Sciatic nerve (tissue), 2 donors: ENCODE measurements around the gene PCDHGB2. TPM values are rescaled to one million over a fixed set of nuclear protein-coding genes. Genes with fewer than 3 reads are reported as not detected.
"Not testable (repeated sequence)": the region's sequence is repeated elsewhere in the genome, so short reads cannot be mapped to it uniquely, and the experiment has no call there.

Experiments
- ATAC-seq: fragments of 200-7000 bp; cut with Tn5 transposase; one replicate; pipeline ENCODE4 v1.9.1; 2020; ENCODE audit warnings: mild to moderate bottlenecking, moderate library complexity
- DNase-seq: peaks from one replicate; pipeline ENCODE4 v3.0.0-alpha.2; 2020; ENCODE audit warnings: low spot score
- intact Hi-C: fragments of 100-400 bp; cut with DNase I; formaldehyde crosslinking; loops from one replicate; pipeline ENCODE4 v1.14.2; 2022
- total RNA-seq: library from RNA; stranded (reverse); fragmentation: NEBNext Ultra II Directional; extraction: Animal tissue kit (Norgen Biotek cat#: 25700); gene quantifications from one replicate; pipeline ENCODE4 v1.2.1, GENCODE V29; 2021
- donor health status: DM: no; HTN: no; CAD: no.
- donor health status: DM: no; HTN: no; CAD: no.

PCDHGB2 gene
- total RNA-seq, result 10.2 TPM

DNA sequence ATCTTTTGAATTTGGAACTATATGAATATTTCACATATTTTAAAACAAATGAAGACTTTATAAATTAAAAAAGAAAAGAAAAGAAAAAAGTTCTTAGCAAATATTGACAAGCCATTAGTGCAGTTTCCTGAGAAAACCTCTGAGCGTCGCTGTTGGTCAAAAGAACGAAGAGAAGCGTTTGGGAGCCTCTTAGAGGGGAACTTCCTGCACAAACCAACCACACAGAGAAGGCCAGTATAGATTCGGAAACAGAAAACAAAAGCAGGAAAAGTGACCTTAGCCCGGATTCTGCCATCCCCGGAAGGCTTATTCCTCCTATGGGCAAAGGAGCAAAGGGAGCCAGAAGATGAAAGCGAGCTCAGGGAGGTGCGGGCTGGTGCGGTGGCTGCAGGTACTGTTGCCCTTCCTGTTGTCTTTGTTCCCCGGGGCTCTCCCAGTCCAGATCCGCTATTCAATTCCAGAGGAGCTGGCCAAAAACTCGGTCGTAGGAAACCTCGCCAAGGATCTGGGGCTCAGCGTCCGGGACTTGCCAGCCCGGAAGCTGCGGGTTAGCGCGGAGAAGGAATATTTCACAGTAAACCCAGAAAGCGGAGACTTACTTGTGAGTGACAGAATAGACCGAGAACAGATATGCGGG is at the start of gene PCDHGB2:
Gene PCDHGB2, plus strand, starts transcription at position 205 of the 637 bp plus-strand sequence. Its CDS starts 142 bp downstream, at position 347.
- DNase-seq, result no peak
- no peak for ATAC-seq

DNA sequence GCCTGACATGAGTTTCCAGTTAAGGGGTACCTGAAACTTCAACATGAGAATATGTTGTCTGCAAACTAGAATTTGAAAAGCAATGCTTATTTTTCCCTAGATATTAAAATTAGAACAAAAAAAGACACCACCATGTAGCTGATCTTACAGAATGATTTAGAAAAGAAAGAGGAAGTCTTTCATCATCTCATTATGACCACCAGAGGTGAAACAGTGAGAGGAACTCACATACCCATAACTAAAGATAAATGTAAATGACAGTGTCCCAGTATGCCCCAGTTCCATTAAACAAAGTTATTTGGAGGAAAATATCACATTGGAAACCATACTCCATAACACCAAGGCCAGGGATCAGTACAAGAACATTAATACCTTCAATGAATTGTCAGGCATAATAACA is 46.1 kb upstream of the PCDHGB2 start:
- intact Hi-C loops, result no loop called here
- ATAC-seq, result no peak
- no peak for DNase-seq

More for the DNA sequence above, at the start of gene PCDHGB2:
- intact Hi-C loops, result no loop called here

- intact Hi-C loops, DNase-seq, ATAC-seq: not testable (repeated sequence)
Measured at GRCh38 chr5:141316963-141317362, 42.8 kb upstream of the PCDHGB2 start.

- intact Hi-C loops, result no loop called here
- DNase-seq (no peak), ATAC-seq (no peak)
Measured at GRCh38 chr5:141319202-141319601, 40.6 kb upstream of the PCDHGB2 start.

DNA sequence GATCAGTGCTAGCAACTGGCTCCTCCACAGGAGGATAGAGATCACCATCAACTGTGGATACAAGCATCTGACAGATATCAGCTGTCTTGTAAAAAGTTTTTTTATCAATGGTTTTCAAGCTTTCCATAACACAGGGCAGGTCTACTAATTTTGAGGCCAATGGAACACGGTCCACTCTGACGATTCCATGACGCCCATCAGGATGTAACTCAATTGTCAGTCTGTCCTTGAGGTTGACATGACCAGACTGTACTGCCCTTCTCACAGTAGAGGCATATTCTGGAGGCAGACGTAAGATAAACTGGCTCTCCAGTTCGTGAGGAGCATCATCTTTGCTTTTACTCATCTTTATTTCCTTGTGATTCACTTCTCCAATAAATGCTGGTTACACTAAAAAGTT is 40.1 kb upstream of the PCDHGB2 start:
- DNase-seq (no peak), ATAC-seq (no peak)
- intact Hi-C loops, result loop anchor here (5.0 kb wide), 1 partner anchor 238 kb away; no protein-coding TSS in a partner anchor

DNA sequence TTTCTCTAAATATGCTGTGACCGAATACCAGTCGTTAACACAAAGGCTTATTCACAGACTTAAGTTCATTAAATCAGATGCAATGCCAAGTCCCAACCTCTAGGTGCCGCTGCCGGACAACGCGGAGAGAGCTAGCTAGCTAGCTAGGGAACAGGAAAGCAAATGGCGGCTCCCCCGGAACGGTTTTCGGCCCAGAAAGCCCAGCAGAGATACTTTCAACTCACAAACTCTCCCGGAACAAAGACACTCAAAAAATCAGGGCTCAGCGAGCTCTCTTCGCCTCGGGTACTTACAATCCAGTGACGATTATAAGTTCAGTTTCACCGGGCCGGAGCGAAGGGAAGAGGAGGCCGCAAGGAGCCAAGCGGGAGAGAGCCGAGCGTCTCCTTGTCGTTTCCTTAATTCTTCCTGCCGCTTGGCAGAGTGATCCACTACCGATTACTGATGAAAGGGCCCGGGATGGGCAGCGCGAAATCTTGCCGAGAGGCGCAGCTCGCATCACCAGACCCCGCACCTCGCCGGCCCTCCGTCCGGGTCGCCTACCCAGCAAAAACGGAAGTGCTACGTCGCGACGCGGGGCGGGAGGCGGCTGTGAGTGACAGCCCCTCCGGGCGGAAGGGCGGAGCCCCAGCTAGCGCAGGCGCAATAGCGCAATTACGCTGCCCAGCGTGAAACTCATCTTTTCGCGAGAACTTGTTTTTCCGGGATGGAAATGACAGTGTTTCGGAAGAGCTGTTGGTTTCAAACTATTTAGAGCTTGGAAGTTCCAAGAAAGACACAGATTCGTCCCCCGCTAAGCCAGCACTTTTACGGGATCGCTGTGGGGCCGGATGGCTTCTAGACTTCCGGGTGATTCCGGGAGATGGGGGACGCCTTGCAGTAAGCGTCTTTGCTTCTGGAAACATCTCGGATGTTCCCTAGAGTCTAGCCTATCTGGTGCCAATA is 39.3 kb upstream of the PCDHGB2 start, which contains the start of gene TAF7:
Gene TAF7, minus strand, starts transcription at position 560 of the 945 bp plus-strand sequence. CDS start 740 bp downstream, outside the sequence.
- DNase-seq, result peak; percentile 95
- ATAC-seq, result peak; percentile 100
- intact Hi-C loops, result loop anchor here (5.0 kb wide), 1 partner anchor 237 kb away; no protein-coding TSS in a partner anchor

- ATAC-seq (no peak), DNase-seq (no peak)
- intact Hi-C loops, result loop anchor here (5.0 kb wide), 1 partner anchor 235 kb away; no protein-coding TSS in a partner anchor
Measured at GRCh38 chr5:141322261-141322660, 37.5 kb upstream of the PCDHGB2 start.

GRCh38 chr5:141326088-141326854 is 33.5 kb upstream of the PCDHGB2 start:
- DNase-seq (peak; percentile 75), ATAC-seq (peak; percentile 88)
- intact Hi-C loops, result no loop called here

DNA sequence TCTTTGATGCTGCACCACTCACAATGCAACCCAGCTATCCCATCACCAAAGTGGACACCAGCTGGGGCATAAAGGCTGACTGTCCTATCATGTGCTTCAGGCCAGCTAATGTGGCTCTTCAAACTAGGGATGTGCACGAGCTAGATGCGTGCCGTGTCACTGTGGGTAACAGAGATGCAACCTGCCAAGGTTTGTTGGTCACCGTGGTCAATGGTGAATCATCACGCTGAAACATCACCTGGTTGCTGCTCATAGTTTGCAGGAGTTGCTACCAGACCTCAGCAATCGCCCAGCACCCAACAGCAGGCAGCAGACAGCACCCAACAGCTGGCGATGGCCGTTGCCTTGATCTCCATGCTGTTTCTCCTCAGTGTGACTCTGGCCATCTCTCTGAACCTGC is 31.6 kb upstream of the PCDHGB2 start:
- intact Hi-C loops, result no loop called here
- ATAC-seq, result no peak

DNA sequence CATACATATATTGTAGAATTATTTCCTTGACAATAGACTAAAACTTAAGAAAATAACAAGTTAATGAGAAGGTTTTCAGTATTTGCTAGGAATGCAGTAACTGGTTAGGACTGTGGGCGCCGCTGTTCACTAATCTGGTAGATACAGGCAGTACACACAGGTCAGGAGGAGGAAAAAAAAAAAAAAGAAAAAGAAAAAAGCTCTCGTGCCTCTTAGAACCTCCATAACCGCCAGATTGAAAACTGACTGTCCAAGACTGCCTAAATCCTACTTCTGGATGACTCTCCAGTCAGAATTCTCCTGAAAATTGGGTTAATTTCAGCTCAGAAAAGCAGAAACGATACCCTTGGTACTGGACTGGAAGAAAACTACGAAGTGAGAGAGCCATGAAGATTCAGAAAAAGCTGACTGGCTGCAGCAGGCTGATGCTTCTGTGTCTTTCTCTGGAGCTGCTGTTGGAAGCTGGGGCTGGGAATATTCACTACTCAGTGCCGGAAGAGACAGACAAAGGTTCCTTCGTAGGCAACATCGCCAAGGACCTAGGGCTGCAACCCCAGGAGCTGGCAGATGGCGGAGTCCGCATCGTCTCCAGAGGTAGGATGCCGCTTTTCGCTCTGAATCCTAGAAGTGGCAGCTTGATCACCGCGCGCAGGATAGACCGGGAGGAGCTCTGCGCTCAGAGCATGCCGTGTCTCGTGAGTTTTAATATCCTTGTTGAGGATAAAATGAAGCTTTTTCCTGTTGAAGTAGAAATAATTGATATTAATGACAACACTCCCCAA is 29.3 kb upstream of the PCDHGB2 start, which contains the start of gene PCDHGA1:
Gene PCDHGA1, plus strand, starts transcription at position 216 of the 782 bp plus-strand sequence.
- no peak for ATAC-seq
- DNase-seq, result no peak
- intact Hi-C loops, result no loop called here

More for the DNA sequence above, 31.6 kb upstream of the PCDHGB2 start:
- no peak for DNase-seq

GRCh38 chr5:141332571-141332970 is 27.2 kb upstream of the PCDHGB2 start:
- intact Hi-C loops, ATAC-seq, DNase-seq: not testable (repeated sequence)

GRCh38 chr5:141338538-141339306 is 21.1 kb upstream of the PCDHGB2 start, which contains the start of gene PCDHGA2:
Gene PCDHGA2 (plus strand): TSS chr5:141338760.
- ATAC-seq (peak; percentile 90), DNase-seq (no peak)
- intact Hi-C loops, result no loop called here

DNA sequence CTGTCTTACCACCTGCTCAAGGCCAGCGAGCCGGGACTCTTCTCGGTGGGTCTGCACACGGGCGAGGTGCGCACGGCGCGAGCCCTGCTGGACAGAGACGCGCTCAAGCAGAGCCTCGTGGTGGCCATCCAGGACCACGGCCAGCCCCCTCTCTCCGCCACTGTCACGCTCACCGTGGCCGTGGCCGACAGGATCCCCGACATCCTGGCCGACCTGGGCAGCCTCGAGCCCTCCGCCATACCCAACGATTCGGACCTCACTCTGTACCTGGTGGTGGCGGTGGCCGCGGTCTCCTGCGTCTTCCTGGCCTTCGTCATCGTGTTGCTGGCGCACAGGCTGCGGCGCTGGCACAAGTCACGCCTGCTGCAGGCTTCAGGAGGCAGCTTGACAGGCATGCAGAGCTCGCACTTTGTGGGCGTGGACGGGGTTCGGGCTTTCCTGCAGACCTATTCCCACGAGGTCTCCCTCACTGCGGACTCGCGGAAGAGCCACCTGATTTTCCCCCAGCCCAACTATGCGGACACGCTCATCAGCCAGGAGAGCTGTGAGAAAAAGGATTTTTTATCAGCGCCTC is 18.9 kb upstream of the PCDHGB2 start:
- DNase-seq, intact Hi-C loops, ATAC-seq: not testable (repeated sequence)

- ATAC-seq (no peak), DNase-seq (no peak)
- intact Hi-C loops, result no loop called here
Measured at GRCh38 chr5:141342773-141343172, 17.0 kb upstream of the PCDHGB2 start.

DNA sequence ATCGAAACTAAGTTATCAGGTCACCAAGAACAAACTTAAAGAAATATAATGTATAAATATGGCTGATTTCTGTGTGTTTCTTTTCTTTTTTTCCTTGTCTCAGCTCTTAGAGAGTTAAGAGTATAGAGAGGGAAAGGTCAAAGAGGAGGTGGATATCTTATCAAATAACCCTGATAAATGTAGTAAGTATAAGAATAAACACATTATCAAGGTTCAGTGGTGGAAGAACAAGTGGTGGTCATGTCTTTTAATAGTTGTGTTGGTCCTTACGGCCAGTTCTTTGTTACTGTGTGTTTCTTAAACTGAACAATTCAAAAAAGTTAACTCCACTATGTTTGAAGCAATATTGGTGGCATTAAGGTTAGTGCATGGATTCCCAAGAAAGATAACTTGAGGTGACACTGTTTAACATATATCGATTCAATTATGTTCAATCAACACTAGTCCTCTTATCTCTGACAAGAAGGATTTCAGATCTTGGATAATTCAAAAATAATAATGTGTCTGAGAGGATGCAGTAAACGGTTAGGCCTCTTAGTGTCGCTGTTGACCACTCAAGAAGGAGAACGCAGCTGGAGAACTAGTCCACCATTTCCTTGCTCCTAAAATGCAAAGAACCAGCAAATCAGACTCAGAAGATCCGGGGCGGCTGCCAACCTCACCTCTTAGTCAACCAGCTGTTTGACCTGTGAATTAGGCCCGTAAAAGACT is 16.4 kb upstream of the PCDHGB2 start, which contains the start of gene PCDHGA3:
Gene PCDHGA3, plus strand, starts transcription at position 588 of the 711 bp plus-strand sequence. CDS start 205 bp downstream, outside the sequence.
- DNase-seq (no peak), ATAC-seq (no peak)
- intact Hi-C loops, result no loop called here

- ATAC-seq (no peak), DNase-seq (no peak)
- intact Hi-C loops, result no loop called here
Measured at GRCh38 chr5:141343953-141344463, 15.8 kb upstream of the PCDHGB2 start.
